Mesendoderm (in vitro differentiated cells): ENCODE results near the gene MBD5.

Source experiments
- DNase-seq: peaks from one replicate; pipeline ENCODE4 v3.0.0; 2013
- H2AK5ac ChIP-seq: 2 replicates; pipeline ENCODE4 v1.6.1; 2013; ENCODE audit warnings: low read length, inconsistent platforms
- H2BK120ac ChIP-seq: 2 replicates; pipeline ENCODE4 v1.6.1; 2013; ENCODE audit warnings: low read depth, mild to moderate bottlenecking, low read length, moderate library complexity, mixed read lengths
- H2BK15ac ChIP-seq: replicated peaks from 2 replicates; pipeline ENCODE4 v1.6.1; 2013; ENCODE audit warnings: low read depth, mild to moderate bottlenecking, moderate library complexity
- H2BK5ac ChIP-seq: 2 replicates; pipeline ENCODE4 v1.6.1; 2013; ENCODE audit warnings: low read length, inconsistent platforms
- H3K18ac ChIP-seq: 2 replicates; pipeline ENCODE4 v1.6.1; 2013; ENCODE audit warnings: mild to moderate bottlenecking, low read length, mixed read lengths
- H3K23ac ChIP-seq: one replicate; pipeline ENCODE4 v1.6.1; 2013; ENCODE audit warnings: low read length
- H3K27ac ChIP-seq: 2 replicates; pipeline ENCODE4 v1.5.1; 2013; ENCODE audit warnings: low read depth, mild to moderate bottlenecking, inconsistent platforms, low read length, moderate library complexity
- H3K27me3 ChIP-seq: 2 replicates; pipeline ENCODE4 v1.6.1; 2013; ENCODE audit warnings: low read length, control low read depth, mild to moderate bottlenecking, inconsistent platforms; ENCODE audit not compliant: insufficient read depth, poor library complexity
- H3K36me3 ChIP-seq: 2 replicates; pipeline ENCODE4 v1.6.1; 2013; ENCODE audit warnings: low read length, inconsistent platforms; ENCODE audit not compliant: control insufficient read depth, insufficient read depth
- H3K4ac ChIP-seq: one replicate; pipeline ENCODE4 v1.6.1; 2013; ENCODE audit warnings: low read depth, mild to moderate bottlenecking, low read length, moderate library complexity
- H3K4me1 ChIP-seq: 2 replicates; pipeline ENCODE4 v1.6.1; 2013; ENCODE audit warnings: low read depth, low read length, inconsistent platforms; ENCODE audit not compliant: control insufficient read depth
- H3K4me2 ChIP-seq: 2 replicates; pipeline ENCODE4 v1.6.1; 2013; ENCODE audit warnings: low read length
- H3K4me3 ChIP-seq: 2 replicates; pipeline ENCODE4 v1.5.1; 2013; ENCODE audit warnings: mild to moderate bottlenecking, low read length
- H3K56ac ChIP-seq: one replicate; pipeline ENCODE4 v1.6.1; 2013; ENCODE audit warnings: low read length
- H3K79me1 ChIP-seq: 2 replicates; pipeline ENCODE4 v1.6.1; 2013; ENCODE audit warnings: low read length, inconsistent platforms
- H3K79me2 ChIP-seq: 2 replicates; pipeline ENCODE4 v1.6.1; 2013; ENCODE audit warnings: mild to moderate bottlenecking, low read length; ENCODE audit not compliant: control insufficient read depth, insufficient read depth
- H3K9ac ChIP-seq: 2 replicates; pipeline ENCODE4 v1.6.1; 2013; ENCODE audit warnings: low read length, inconsistent platforms
- H4K5ac ChIP-seq: one replicate; pipeline ENCODE4 v1.6.1; 2013; ENCODE audit warnings: low read length
- H4K8ac ChIP-seq: one replicate; pipeline ENCODE4 v1.6.1; 2013; ENCODE audit warnings: low read depth, mild to moderate bottlenecking, control low read depth, low read length, moderate library complexity
- WGBS: extraction: QIAGEN DNeasy Blood & Tissue Kit; methylation state at CpG from one replicate; pipeline ENCODE4 v1.1.7; 2013; ENCODE audit warnings: low lambda C conversion rate, missing lambda C conversion rate; ENCODE audit not compliant: insufficient coverage; ENCODE audit errors: extremely low coverage; 5-methylcytosine and 5-hydroxymethylcytosine counted together

The MBD5 gene

DNA sequence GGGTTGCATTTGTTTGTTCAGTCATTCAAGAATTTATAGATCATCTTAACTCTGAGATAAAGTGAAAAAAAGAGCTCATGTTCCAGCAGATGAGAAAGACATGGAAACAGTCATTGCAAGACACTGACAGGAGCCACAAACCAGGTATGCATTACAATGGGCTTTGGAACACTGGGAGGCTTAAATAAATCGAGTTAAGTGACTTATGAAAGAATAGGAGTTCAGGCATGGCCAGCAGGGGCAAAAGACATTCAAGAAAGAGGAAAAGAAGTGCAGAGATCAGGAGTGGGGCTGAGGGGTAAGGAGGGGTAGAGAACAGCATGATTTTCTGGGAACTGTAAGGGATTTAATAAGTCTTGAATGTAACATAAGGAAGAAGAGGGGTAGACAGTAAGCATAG lies 502.4 kb downstream of the MBD5 start:
- no peak overlapping the region for H3K4me2 ChIP-seq
- no peak overlapping the region for H2BK120ac ChIP-seq
- H3K18ac ChIP-seq, result no peak overlapping the region
- H2AK5ac ChIP-seq, result no peak overlapping the region
- no peaks in the 10 kb centered on the region for H3K36me3 ChIP-seq
- no peak overlapping the region for H3K9ac ChIP-seq
- H3K27me3 ChIP-seq, result no peaks in the 10 kb centered on the region
- no peak overlapping the region for H3K56ac ChIP-seq
- H3K4me3 ChIP-seq, result no peak overlapping the region
- H3K79me1 ChIP-seq, result no peaks in the 10 kb centered on the region
- no peaks in the 10 kb centered on the region for H3K79me2 ChIP-seq
- no peak overlapping the region for H3K23ac ChIP-seq
- H3K4me1 ChIP-seq, result peaks cover 6% of the 10 kb centered on the region
- WGBS, result no CpG with 5 or more reads among the region's 1 CpG
- no peak overlapping the region for H4K5ac ChIP-seq
- H2BK15ac ChIP-seq, result no peak overlapping the region
- H3K27ac ChIP-seq, result no peak overlapping the region
- H3K4ac ChIP-seq, result no peak overlapping the region
- DNase-seq, result no peak
- H4K8ac ChIP-seq, result no peak overlapping the region
- no peak overlapping the region for H2BK5ac ChIP-seq

DNA sequence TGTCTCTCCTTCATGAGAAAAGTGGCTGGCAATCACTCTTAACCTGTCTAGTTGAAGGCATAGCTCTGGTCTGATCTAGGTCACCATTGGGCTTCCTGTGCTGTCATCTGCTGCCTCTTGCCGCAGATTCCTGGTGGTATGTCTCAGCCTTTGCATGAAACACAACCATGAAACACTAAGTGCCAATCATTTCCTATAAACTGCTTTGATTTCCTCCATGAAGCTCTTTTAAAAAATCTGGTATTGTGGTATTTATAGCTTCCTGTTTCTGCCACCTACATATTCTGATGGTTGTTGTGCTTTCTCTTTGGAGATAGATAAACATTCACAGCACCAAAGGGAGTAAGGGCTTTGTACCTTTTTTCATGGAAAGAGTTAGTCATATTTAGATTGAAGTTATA lies 503.6 kb downstream of the MBD5 start:
- H3K23ac ChIP-seq, result no peak overlapping the region
- no peak overlapping the region for H2BK15ac ChIP-seq
- H3K56ac ChIP-seq, result no peak overlapping the region
- H3K4ac ChIP-seq, result no peak overlapping the region
- H3K9ac ChIP-seq, result no peak overlapping the region
- no peaks in the 10 kb centered on the region for H3K36me3 ChIP-seq
- no peaks in the 10 kb centered on the region for H3K79me2 ChIP-seq
- no peak overlapping the region for H3K4me3 ChIP-seq
- no peak overlapping the region for H4K5ac ChIP-seq
- H2AK5ac ChIP-seq, result no peak overlapping the region
- H3K27ac ChIP-seq, result no peak overlapping the region
- no peak overlapping the region for H2BK120ac ChIP-seq
- WGBS, result no CpG with 5 or more reads among the region's 1 CpG
- H3K18ac ChIP-seq, result no peak overlapping the region
- no peaks in the 10 kb centered on the region for H3K79me1 ChIP-seq
- H2BK5ac ChIP-seq, result no peak overlapping the region
- no peak for DNase-seq
- no peaks in the 10 kb centered on the region for H3K27me3 ChIP-seq
- no peak overlapping the region for H3K4me2 ChIP-seq
- H3K4me1 ChIP-seq, result no peaks in the 10 kb centered on the region
- H4K8ac ChIP-seq, result no peak overlapping the region

DNA sequence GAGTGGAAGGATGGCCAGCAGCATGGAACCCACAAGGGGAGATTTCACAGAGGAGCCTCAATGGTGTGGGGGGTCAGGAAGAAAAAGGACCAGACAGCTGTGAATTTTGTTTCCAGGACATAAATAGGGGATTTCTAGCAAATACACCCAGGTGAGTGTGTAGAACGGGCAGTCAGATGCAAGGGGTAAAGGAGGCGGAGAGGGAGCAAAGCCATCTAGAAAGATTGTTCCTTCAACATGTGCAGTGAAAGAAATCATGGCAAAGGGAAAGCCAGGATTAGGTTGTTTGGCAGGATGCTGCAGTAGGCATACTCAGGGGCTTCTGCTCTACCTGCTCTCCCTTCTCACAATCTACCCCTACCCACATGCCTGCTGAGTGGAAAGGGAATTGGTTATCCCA lies 504.2 kb downstream of the MBD5 start:
- H2BK120ac ChIP-seq, result no peak overlapping the region
- no peak for DNase-seq
- H4K5ac ChIP-seq, result no peak overlapping the region
- no peak overlapping the region for H2BK5ac ChIP-seq
- no peaks in the 10 kb centered on the region for H3K36me3 ChIP-seq
- H3K23ac ChIP-seq, result no peak overlapping the region
- no peak overlapping the region for H3K9ac ChIP-seq
- no CpG with 5 or more reads among the region's 2 CpGs for WGBS
- no peaks in the 10 kb centered on the region for H3K79me2 ChIP-seq
- H3K79me1 ChIP-seq, result no peaks in the 10 kb centered on the region
- H3K27me3 ChIP-seq, result no peaks in the 10 kb centered on the region
- H3K4ac ChIP-seq, result no peak overlapping the region
- no peak overlapping the region for H3K27ac ChIP-seq
- no peak overlapping the region for H2AK5ac ChIP-seq
- H3K4me1 ChIP-seq, result no peaks in the 10 kb centered on the region
- H3K56ac ChIP-seq, result no peak overlapping the region
- no peak overlapping the region for H4K8ac ChIP-seq
- H3K4me3 ChIP-seq, result no peak overlapping the region
- no peak overlapping the region for H2BK15ac ChIP-seq
- H3K18ac ChIP-seq, result no peak overlapping the region
- no peak overlapping the region for H3K4me2 ChIP-seq

DNA sequence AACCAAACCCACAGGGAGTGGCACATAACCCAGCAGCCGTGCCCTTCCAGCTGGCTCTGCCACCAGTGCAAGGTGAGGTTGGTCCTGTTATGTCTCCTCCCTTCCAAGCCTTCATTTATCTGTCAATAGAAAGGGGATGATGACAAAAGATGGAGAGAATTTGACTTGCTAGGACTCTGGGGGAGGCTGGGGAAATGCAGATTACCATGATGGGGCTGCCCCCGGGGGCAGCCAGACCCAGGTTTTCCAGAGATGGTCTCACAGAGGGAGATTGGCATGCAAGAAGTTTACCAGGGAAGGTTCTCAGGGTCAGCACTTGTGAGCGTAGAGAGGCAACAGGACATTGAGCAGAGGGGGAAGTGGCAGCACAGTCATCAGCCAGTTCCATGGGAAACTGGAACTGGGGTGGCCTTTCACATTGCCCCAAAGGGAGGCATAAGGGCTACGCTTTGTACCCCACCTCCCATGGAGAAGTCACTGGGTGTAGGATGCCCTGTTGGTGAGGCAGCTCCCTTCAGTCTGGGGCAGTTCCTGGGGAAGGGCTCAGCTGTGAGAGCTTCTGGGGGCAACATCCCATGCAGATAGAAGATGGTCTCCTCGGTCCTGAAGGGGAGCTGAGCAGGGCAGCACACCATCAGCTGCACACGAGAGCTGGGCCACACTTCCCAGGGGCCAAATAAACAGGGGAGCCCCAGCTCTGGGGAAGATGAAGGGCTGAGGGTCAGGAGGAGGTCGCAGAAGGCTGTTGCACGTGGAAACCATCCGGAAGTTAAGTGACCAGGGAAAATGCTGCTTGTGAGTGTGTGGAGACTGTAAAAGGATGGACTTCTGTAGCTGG lies 505.8 kb downstream of the MBD5 start:
- H3K4ac ChIP-seq, result no peak overlapping the region
- no peak overlapping the region for H2BK120ac ChIP-seq
- H3K4me3 ChIP-seq, result no peak overlapping the region
- H3K18ac ChIP-seq, result no peak overlapping the region
- no peak overlapping the region for H3K9ac ChIP-seq
- no peak overlapping the region for H3K27ac ChIP-seq
- H2BK15ac ChIP-seq, result no peak overlapping the region
- no peaks in the 10 kb centered on the region for H3K79me2 ChIP-seq
- no CpG with 5 or more reads among the region's 9 CpGs for WGBS
- H3K27me3 ChIP-seq, result no peaks in the 10 kb centered on the region
- H2AK5ac ChIP-seq, result no peak overlapping the region
- no peak overlapping the region for H4K8ac ChIP-seq
- no peaks in the 10 kb centered on the region for H3K4me1 ChIP-seq
- H3K79me1 ChIP-seq, result no peaks in the 10 kb centered on the region
- no peak overlapping the region for H4K5ac ChIP-seq
- H3K23ac ChIP-seq, result no peak overlapping the region
- H3K56ac ChIP-seq, result no peak overlapping the region
- no peaks in the 10 kb centered on the region for H3K36me3 ChIP-seq
- DNase-seq, result no peak
- no peak overlapping the region for H2BK5ac ChIP-seq
- H3K4me2 ChIP-seq, result no peak overlapping the region

DNA sequence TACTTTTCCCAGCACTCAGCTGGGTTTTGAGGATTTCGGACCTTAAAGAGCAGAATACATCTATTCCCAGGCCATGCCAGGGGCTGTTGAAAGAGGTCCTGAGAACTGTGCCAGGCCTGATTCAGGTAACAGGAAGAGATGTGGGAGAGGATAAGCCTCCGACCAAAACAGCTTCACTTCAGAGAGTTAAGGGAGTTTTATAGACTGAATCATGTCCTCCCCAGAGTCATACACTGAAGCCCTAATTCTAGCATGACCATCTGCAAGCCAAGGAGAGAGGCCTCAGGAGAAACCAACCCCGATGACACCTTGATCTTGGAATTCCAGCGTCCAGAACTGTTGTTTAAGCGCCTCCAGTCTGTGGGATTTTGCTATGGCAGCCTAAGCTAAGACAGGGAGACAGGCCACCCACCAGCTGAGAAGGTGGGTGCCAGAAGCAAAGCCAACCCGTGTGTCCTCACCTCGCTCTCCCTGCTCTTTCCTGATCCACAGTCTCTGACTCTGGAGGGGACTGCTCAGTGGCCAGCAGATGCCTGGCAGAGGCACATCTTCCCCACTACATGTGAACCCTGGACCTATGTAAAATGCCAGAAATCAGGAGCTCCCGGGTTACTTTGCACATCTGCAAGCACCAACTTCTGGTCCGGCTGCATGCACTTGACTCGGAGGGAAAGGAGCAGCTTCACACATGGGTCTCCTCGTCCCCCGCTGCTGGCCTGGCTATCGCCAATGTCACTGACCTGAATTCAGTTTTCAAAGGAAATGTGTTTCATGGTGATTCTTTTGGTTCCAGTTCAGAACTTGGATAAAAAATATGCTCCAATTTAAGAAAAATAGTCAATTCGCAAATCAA lies 506.8 kb downstream of the MBD5 start:
- Histone ChIP-seq H3K27ac (no peak overlapping the region), H3K36me3 (no peaks in the 10 kb centered on the region), H3K23ac (no peak overlapping the region), H4K5ac (no peak overlapping the region), H3K4me2 (no peak overlapping the region), H2BK120ac (no peak overlapping the region), H2BK15ac (no peak overlapping the region), H4K8ac (no peak overlapping the region), H3K4me3 (no peak overlapping the region), H3K4ac (no peak overlapping the region), H3K9ac (no peak overlapping the region), H2BK5ac (no peak overlapping the region), H3K18ac (no peak overlapping the region), H2AK5ac (no peak overlapping the region), H3K79me1 (no peaks in the 10 kb centered on the region), H3K79me2 (no peaks in the 10 kb centered on the region), H3K27me3 (no peaks in the 10 kb centered on the region), H3K4me1 (no peaks in the 10 kb centered on the region), H3K56ac (no peak overlapping the region)
- no CpG with 5 or more reads among the region's 14 CpGs for WGBS
- no peak for DNase-seq
